DND-41 (cell line): ENCODE data around the gene KRTAP3-2.

Experiments
- ATAC-seq: fragments of 200-7000 bp; cut with Tn5 transposase; 3 replicates; pipeline ENCODE4 v1.9.1; 2021; ENCODE audit warnings: low read depth; ENCODE audit not compliant: insufficient read depth
- DNase-seq: peaks from one replicate; pipeline ENCODE4 v3.0.0-alpha.2; 2020
- H2AFZ ChIP-seq: 2 replicates; pipeline ENCODE4 v1.6.0; 2012; ENCODE audit warnings: low read depth, low read length
- H3K27ac ChIP-seq: 2 replicates; pipeline ENCODE4 v1.5.1; 2012; ENCODE audit warnings: low read length, inconsistent platforms
- H3K27me3 ChIP-seq: fragments of 200-600 bp; sonication (generic); 2 replicates; pipeline ENCODE4 v1.6.0; 2012; ENCODE audit warnings: low read length, mild to moderate bottlenecking, inconsistent platforms; ENCODE audit not compliant: insufficient read depth, poor library complexity
- H3K36me3 ChIP-seq: 2 replicates; pipeline ENCODE4 v1.5.1; 2012; ENCODE audit warnings: low read length, inconsistent platforms; ENCODE audit not compliant: insufficient read depth
- H3K4me1 ChIP-seq: 2 replicates; pipeline ENCODE4 v1.5.1; 2012; ENCODE audit warnings: mild to moderate bottlenecking, low read length; ENCODE audit not compliant: insufficient read depth
- H3K4me2 ChIP-seq: 2 replicates; pipeline ENCODE4 v1.6.0; 2012; ENCODE audit warnings: mild to moderate bottlenecking, moderate library complexity, low read length, inconsistent platforms; ENCODE audit not compliant: insufficient read depth
- H3K4me3 ChIP-seq, 2 experiments: fragments of 200-600 bp in 1 of 2; shearing (Covaris generic) in 1 of 2; 2 replicates each; pipeline ENCODE4 v1.5.1; 2012 to 2016; ENCODE audit warnings: inconsistent platforms in 2 of 2, low read length in 2 of 2, mild to moderate bottlenecking in 2 of 2, low read depth in 1 of 2, moderate library complexity in 1 of 2
- H3K79me2 ChIP-seq: 2 replicates; pipeline ENCODE4 v1.6.0; 2012; ENCODE audit warnings: low read length, inconsistent platforms; ENCODE audit not compliant: insufficient read depth
- H3K9ac ChIP-seq: 2 replicates; pipeline ENCODE4 v1.6.0; 2012; ENCODE audit warnings: low read depth, mild to moderate bottlenecking, inconsistent platforms, low read length, moderate library complexity
- H3K9me3 ChIP-seq: 2 replicates; pipeline ENCODE4 v1.5.1; 2012; ENCODE audit warnings: low read length, moderate library complexity, mild to moderate bottlenecking, inconsistent platforms; ENCODE audit not compliant: insufficient read depth, severe bottlenecking
- H4K20me1 ChIP-seq: 2 replicates; pipeline ENCODE4 v1.6.0; 2012; ENCODE audit warnings: low read length; ENCODE audit not compliant: insufficient read depth
- CTCF ChIP-seq: IDR thresholded peaks from 2 replicates; pipeline ENCODE4 v1.5.1; 2012; ENCODE audit warnings: borderline replicate concordance, low read length, moderate library complexity, mild to moderate bottlenecking; ENCODE audit not compliant: poor library complexity, severe bottlenecking; ENCODE audit errors: extremely low read depth
- EZH2 ChIP-seq: IDR thresholded peaks from 3 replicates; pipeline ENCODE4 v1.6.1; 2012; ENCODE audit warnings: borderline replicate concordance, low read depth, mild to moderate bottlenecking, moderate library complexity, low read length, inconsistent platforms; ENCODE audit not compliant: severe bottlenecking

KRTAP3-2 gene

GRCh38 chr17:40974366-40974765 is 25.3 kb downstream of the KRTAP3-2 start:
- ATAC-seq: no peak
- no peak overlapping the region for H3K4me3 ChIP-seq
- H4K20me1 ChIP-seq: no peaks in the 10 kb centered on the region
- H3K9me3 ChIP-seq: no peaks in the 10 kb centered on the region
- DNase-seq: no peak
- H3K36me3 ChIP-seq: no peaks in the 10 kb centered on the region
- H2AFZ ChIP-seq: no peak overlapping the region
- no peak overlapping the region for H3K9ac ChIP-seq
- H3K79me2 ChIP-seq: no peaks in the 10 kb centered on the region
- H3K4me2 ChIP-seq: no peak overlapping the region
- H3K27me3 ChIP-seq: peaks cover 16% of the 10 kb centered on the region
- TF ChIP-seq EZH2 (no peak), CTCF (no peak)
- H3K4me1 ChIP-seq: no peaks in the 10 kb centered on the region
- H3K27ac ChIP-seq: no peak overlapping the region

- Histone ChIP-seq H4K20me1 (no peaks in the 10 kb centered on the region), H3K4me2 (no peak overlapping the region), H3K79me2 (no peaks in the 10 kb centered on the region), H2AFZ (no peak overlapping the region), H3K9me3 (no peaks in the 10 kb centered on the region), H3K27ac (no peak overlapping the region), H3K4me1 (no peaks in the 10 kb centered on the region), H3K9ac (no peak overlapping the region), H3K36me3 (no peaks in the 10 kb centered on the region), H3K27me3 (peaks cover 7% of the 10 kb centered on the region), H3K4me3 (no peak overlapping the region)
- no peak for DNase-seq
- no peak for ATAC-seq
- no peak for TF ChIP-seq CTCF
- TF ChIP-seq EZH2: no peak
Measured at GRCh38 chr17:40967582-40967981, 32.1 kb downstream of the KRTAP3-2 start.

- no peaks in the 10 kb centered on the region for H4K20me1 ChIP-seq
- H2AFZ ChIP-seq: no peak within 1 kb of the TSS
- no peak within 1 kb of the TSS for H3K27ac ChIP-seq
- TF ChIP-seq CTCF: no peak
- no peak for TF ChIP-seq EZH2
- no peak for DNase-seq
- no peaks in the 10 kb centered on the region for H3K36me3 ChIP-seq
- H3K4me3 ChIP-seq: no peak within 1 kb of the TSS
- ATAC-seq: no peak
- no peaks in the 10 kb centered on the region for H3K79me2 ChIP-seq
- H3K9me3 ChIP-seq: no peaks in the 10 kb centered on the region
- no peak within 1 kb of the TSS for H3K9ac ChIP-seq
- H3K27me3 ChIP-seq: peaks cover 3% of the 10 kb centered on the region
- no peaks in the 10 kb centered on the region for H3K4me1 ChIP-seq
- no peak within 1 kb of the TSS for H3K4me2 ChIP-seq
Measured at GRCh38 chr17:40966848-40967247, 32.9 kb downstream of the KRTAP3-2 start, which contains the start of gene KRT39. Gene KRT39, minus strand, starts transcription at chr17:40966948. Its CDS starts 92 bp downstream, at chr17:40966856.

GRCh38 chr17:40963838-40964237 is 35.9 kb downstream of the KRTAP3-2 start:
- DNase-seq: no peak
- H3K27ac ChIP-seq: no peak overlapping the region
- TF ChIP-seq EZH2 (no peak), CTCF (peak; percentile 82)
- no peaks in the 10 kb centered on the region for H4K20me1 ChIP-seq
- peak; percentile 57; the same call in 2 of the 3 replicates for ATAC-seq
- H3K4me1 ChIP-seq: no peaks in the 10 kb centered on the region
- no peak overlapping the region for H3K4me3 ChIP-seq
- no peaks in the 10 kb centered on the region for H3K79me2 ChIP-seq
- H3K9ac ChIP-seq: no peak overlapping the region
- H3K36me3 ChIP-seq: no peaks in the 10 kb centered on the region
- no peak overlapping the region for H2AFZ ChIP-seq
- peaks cover 3% of the 10 kb centered on the region for H3K27me3 ChIP-seq
- no peak overlapping the region for H3K4me2 ChIP-seq
- H3K9me3 ChIP-seq: no peaks in the 10 kb centered on the region
